ENCODE results near the gene STKLD1. TPM values are rescaled to one million over a fixed set of nuclear protein-coding genes. Genes with fewer than 3 reads are reported as not detected.

STKLD1 gene
- total and polyA plus RNA-seq, 3 donors from 2014 or later, result 8.4 to 33.1 (median 20.9) TPM

- peaks cover 6% of the 10 kb centered on the region for H3K4me1 ChIP-seq
- WGBS, 2 donors, result 85 to 91% methylated on average over 7 to 13 of the region's 13 CpGs
- intact Hi-C loops (cut with DNase I; ENCODE audit: low total_unique reads), result no loop called here
- no peak for TF ChIP-seq POLR2A (IDR thresholded peaks at IDR 0.05)
- TF ChIP-seq, protein P1, sequence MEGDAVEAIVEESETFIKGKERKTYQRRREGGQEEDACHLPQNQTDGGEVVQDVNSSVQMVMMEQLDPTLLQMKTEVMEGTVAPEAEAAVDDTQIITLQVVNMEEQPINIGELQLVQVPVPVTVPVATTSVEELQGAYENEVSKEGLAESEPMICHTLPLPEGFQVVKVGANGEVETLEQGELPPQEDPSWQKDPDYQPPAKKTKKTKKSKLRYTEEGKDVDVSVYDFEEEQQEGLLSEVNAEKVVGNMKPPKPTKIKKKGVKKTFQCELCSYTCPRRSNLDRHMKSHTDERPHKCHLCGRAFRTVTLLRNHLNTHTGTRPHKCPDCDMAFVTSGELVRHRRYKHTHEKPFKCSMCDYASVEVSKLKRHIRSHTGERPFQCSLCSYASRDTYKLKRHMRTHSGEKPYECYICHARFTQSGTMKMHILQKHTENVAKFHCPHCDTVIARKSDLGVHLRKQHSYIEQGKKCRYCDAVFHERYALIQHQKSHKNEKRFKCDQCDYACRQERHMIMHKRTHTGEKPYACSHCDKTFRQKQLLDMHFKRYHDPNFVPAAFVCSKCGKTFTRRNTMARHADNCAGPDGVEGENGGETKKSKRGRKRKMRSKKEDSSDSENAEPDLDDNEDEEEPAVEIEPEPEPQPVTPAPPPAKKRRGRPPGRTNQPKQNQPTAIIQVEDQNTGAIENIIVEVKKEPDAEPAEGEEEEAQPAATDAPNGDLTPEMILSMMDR (IDR thresholded peaks at IDR 0.05), result no peak
- no peak for DNase-seq
- no peaks in the 10 kb centered on the region for H3K9me3 ChIP-seq
- no peaks in the 10 kb centered on the region for H3K36me3 ChIP-seq (ENCODE audit: low read depth, missing control alignments)
- H3K27me3 ChIP-seq, result no peaks in the 10 kb centered on the region
- no peak overlapping the region for H3K4me3 ChIP-seq
- H3K27ac ChIP-seq, result no peak overlapping the region
Measured at GRCh38 chr9:133340916-133341315, 35.2 kb upstream of the STKLD1 start.

GRCh38 chr9:133341369-133342068 lies 34.6 kb upstream of the STKLD1 start:
- Histone ChIP-seq H3K27me3 (no peaks in the 10 kb centered on the region), H3K9me3 (no peaks in the 10 kb centered on the region), H3K36me3 (ENCODE audit: low read depth, missing control alignments) (no peaks in the 10 kb centered on the region), H3K27ac (no peak overlapping the region), H3K4me1 (peaks cover 10% of the 10 kb centered on the region), H3K4me3 (no peak overlapping the region)
- intact Hi-C loops (cut with DNase I; ENCODE audit: low total_unique reads), result no loop called here
- TF ChIP-seq, protein P1 (IDR thresholded peaks at IDR 0.05), result no peak
- TF ChIP-seq POLR2A (IDR thresholded peaks at IDR 0.05), result no peak
- 76 to 92% methylated on average over 6 to 15 of the region's 15 CpGs for whole genome bisulfite sequencing, 2 donors
- no peak for DNase-seq

GRCh38 chr9:133342069-133342406 lies 34.1 kb upstream of the STKLD1 start:
- H3K27ac ChIP-seq, result no peak overlapping the region
- H3K36me3 ChIP-seq (ENCODE audit: low read depth, missing control alignments), result no peaks in the 10 kb centered on the region

GRCh38 chr9:133342570-133342969 lies 33.6 kb upstream of the STKLD1 start:
- Histone ChIP-seq H3K9me3 (no peaks in the 10 kb centered on the region), H3K4me1 (peaks cover 14% of the 10 kb centered on the region), H3K4me3 (no peak overlapping the region), H3K36me3 (ENCODE audit: low read depth, missing control alignments) (no peaks in the 10 kb centered on the region), H3K27ac (no peak overlapping the region), H3K27me3 (no peaks in the 10 kb centered on the region)
- intact Hi-C loops (cut with DNase I; ENCODE audit: low total_unique reads), result no loop called here
- no peak for DNase-seq
- TF ChIP-seq POLR2A (IDR thresholded peaks at IDR 0.05), result no peak
- TF ChIP-seq, protein P1 (IDR thresholded peaks at IDR 0.05), result no peak
- WGBS, 2 donors, result 76 to 93% methylated on average over 11 of the region's 11 CpGs

More at GRCh38 chr9:133342069-133342406, 34.1 kb upstream of the STKLD1 start:
- H3K4me1 ChIP-seq, result peaks cover 12% of the 10 kb centered on the region
- no peaks in the 10 kb centered on the region for H3K9me3 ChIP-seq
- no peak overlapping the region for H3K4me3 ChIP-seq
- no peak for DNase-seq
- TF ChIP-seq, protein P1 (IDR thresholded peaks at IDR 0.05), result no peak
- TF ChIP-seq POLR2A (IDR thresholded peaks at IDR 0.05), result no peak
- WGBS, 2 donors, result 83 to 86% methylated on average over 11 to 12 of the region's 12 CpGs
- H3K27me3 ChIP-seq, result no peaks in the 10 kb centered on the region
- intact Hi-C loops (cut with DNase I; ENCODE audit: low total_unique reads), result no loop called here

DNA sequence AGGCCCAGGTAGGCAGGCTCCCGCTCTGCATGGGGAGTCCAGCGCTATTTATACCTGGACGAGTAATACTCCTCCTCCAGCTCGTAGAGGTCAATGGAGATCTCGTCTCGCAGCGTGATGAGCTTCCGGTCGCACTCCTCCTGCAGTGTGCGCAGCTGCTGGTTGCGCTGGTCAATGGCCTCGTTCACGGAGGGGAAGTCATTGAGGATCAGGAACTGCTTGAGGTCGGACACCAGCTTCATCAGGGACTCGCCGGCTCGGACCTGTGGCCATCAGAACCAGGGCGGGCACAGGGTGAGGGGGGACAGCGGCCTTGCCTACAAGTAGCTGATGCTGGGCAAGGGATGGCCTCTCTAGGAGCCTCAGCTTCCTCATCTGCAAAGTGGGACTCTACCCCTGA lies 32.1 kb upstream of the STKLD1 start:
- TF ChIP-seq, protein P1 (IDR thresholded peaks at IDR 0.05), result no peak
- no peak for TF ChIP-seq POLR2A (IDR thresholded peaks at IDR 0.05)
- no peaks in the 10 kb centered on the region for H3K9me3 ChIP-seq
- no peaks in the 10 kb centered on the region for H3K27me3 ChIP-seq
- H3K27ac ChIP-seq, result no peak overlapping the region
- no peak overlapping the region for H3K4me3 ChIP-seq
- H3K36me3 ChIP-seq (ENCODE audit: low read depth, missing control alignments), result no peaks in the 10 kb centered on the region
- peaks cover 18% of the 10 kb centered on the region for H3K4me1 ChIP-seq
- 93% methylated on average over 19 of the region's 19 CpGs; no CpG with 5 or more reads in 1 of the 2 donors for WGBS, 2 donors
- intact Hi-C loops (cut with DNase I; ENCODE audit: low total_unique reads), result no loop called here
- DNase-seq, result no peak
